Activated naive CD8-positive, alpha-beta T cell treated with anti-CD3 and anti-CD28 coated beads, Interleukin-2, amount 50 U/mL, for 16 hours (primary cell): Measurements from ENCODE around the gene SAE1.
"Not testable (repeated sequence)": the region's sequence is repeated elsewhere in the genome, so short reads cannot be mapped to it uniquely, and the experiment has no call there.

Source experiments
- DNase-seq: peaks from one replicate; pipeline ENCODE4 v3.0.0-alpha.2; 2020; ENCODE audit warnings: low read depth, low spot score

SAE1 gene

DNA sequence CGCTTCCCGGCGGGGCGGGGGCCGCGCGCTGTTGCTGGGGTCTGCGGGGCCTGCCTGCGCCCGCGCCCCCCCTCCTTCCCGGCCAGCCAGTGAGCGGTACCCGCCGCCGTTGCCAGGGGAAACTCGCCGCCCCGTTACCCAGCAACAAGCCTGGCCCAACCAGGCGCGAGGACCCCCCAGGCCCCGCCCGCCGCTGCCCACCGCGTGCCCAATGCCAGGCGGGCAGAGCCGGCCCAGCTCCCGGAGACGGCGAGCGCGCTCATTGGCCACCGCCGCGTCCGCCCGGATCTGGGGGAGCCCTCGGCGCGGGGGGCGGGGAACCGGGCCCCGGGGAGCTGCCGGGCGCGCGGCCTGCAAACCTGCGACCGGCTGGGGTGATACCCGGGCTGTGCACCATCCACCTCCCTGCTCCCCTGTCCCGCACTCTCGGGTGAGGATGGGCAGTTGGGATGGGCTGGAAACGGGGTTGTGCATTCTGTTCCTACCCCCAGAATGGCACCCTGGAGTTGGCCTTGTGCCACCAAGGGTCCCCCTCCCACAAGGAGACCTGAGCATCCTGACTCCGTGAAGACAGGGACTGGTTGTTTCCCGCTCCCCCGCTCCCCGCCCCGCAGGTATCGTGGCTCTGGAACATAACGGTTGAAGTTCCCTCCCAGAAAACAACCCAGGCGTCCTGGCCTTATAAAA lies 109.1 kb downstream of the SAE1 start:
- no peak for DNase-seq

DNA sequence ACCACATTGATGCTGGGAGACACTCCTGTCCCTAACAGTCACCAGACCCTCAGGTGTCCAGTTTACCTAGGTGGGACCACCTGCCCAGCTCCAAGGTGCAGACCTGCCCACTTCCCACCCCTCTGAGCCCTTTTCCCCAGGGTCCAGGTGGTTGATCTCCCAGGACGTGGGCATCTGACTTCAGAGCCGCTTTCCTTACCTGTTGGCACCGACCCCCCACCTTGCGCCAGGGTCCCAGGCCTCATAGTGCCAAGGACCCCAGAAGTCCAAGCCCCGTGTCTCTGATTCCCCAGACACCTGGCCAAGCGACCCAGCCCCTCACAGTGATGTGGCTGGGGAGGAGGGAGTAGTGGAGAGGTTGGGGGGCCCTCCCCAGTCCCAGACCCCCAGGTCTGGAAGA lies 109.9 kb downstream of the SAE1 start:
- DNase-seq: no peak

DNA sequence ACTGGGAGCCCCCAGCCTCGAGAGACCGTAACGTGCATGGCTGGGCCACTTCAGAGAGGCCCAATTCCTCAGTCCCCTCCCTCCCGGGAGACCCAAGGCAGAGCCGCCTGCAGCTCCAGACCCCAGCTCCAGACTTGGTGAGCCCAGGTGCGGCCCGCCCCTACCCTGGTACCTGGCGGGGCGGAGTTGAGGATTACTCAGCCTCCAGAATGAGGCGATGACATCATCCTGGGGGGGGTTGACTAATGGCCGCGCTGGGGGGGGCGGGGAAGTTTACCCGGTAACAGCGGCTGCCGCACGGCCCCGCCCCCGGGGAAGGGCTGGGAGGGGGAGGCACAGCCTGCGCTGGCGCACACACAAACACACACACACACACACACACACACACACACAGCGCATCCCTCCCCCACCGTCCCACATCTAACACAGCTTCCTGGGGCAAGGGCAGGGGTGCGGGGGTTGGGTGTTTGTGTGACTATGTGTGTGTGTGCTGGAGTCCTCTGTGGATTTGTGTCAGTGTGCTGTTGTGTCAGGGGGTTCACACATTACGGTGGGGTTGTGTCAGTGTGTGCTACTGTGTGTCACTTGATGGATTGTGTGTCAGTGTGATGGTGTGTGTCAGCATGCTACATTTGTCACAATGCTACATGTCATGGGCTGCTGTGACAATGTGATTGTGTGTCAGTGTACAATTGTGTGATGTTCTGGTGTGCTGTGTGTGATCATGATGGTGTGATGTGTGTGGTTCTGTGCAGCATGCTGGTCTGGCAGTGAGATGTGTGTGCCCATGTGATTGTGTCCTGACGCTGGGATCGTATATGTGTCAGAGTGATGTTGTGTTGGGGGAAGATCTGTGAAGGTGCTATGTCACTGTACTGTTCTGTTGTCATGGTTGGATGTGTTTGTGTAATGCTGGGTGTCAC lies 110.6 kb downstream of the SAE1 start:
- peak; percentile 72 for DNase-seq

DNA sequence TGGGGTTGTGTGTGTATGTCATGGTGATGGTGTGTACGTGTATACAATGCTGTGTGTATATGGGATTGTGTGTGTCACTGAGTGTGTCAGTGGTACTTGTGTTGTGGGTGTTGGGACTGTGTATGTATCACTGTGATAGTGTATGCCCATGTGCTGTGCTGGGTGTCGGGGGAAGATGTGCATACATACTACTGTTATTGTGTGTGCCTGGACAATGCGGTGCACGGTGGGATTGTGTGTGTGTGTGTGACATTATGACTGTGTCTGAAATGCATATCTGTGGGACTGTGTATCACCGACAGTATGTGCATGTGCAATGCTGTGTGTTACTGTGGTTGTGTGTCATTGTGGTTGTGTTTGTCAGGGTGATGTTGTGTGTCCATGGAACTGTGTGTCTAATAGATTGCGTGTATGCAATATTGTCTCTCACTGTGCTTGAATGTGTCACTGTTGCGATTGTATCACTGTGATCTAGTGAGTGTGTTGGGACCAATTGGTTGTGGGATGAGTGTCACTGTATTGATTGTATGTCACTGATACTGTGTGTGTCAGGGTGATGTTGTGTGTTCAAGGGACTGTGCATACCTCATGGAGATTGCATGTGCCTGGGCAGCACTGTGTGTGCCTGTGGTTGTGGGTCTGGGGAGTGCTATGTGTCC lies 111.4 kb downstream of the SAE1 start:
- DNase-seq: no peak

DNA sequence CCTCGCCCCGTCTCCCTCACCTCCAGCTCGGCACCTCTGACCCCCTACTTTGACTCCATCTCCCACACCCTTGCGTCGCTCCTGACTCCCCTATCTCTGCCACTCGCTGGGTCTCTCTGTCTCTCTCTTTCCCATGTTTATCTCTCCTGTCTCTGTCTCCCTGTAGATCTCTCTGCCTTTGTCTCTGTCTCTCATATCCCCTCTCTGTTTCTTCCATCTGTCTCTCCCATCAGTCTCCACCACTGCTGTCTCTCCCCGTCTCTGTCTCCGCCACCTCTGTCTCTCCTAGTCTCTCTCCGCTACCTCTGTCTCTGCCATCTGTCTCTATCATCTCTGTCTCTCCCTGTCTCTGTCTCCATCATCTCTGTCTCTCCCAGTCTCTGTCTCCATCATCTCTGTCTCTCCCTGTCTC lies 112.7 kb downstream of the SAE1 start:
- DNase-seq: no peak

DNA sequence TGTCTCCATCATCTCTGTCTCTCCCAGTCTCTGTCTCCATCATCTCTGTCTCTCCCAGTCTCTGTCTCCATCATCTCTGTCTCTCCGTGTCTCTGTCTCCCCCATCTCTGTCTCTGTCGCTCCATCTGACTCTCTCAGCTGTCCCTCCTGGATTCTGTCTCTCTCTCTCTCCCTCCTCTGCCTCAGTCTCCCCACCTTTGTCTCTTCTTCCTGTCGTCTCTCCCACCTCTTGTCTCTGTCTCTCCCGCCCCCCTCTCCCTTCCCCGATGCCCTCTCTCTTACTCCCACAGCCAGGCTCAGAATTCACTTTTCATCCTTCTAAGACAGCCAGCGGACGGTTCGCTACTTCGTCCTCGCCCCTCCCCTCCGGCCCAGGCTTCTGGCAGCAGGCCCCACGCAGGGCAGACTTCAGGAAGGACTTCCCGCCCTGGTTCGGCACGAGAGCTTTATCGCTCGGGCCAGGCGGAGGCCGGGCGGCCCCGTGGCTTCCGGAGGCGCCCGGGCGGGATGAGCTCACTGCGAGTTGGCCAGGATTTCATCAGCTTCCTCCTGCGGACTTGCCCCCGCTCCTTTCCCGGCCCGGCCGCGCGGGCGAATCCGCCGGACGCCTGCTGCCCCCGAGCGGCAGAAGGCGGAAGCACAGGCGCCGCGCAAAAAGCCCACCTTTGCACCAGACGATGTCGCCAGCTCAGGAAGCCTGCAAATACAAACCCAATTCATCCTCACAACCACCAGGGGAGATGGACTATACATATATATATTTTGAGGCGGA lies 113.3 kb downstream of the SAE1 start:
- DNase-seq: peak; percentile 85

DNA sequence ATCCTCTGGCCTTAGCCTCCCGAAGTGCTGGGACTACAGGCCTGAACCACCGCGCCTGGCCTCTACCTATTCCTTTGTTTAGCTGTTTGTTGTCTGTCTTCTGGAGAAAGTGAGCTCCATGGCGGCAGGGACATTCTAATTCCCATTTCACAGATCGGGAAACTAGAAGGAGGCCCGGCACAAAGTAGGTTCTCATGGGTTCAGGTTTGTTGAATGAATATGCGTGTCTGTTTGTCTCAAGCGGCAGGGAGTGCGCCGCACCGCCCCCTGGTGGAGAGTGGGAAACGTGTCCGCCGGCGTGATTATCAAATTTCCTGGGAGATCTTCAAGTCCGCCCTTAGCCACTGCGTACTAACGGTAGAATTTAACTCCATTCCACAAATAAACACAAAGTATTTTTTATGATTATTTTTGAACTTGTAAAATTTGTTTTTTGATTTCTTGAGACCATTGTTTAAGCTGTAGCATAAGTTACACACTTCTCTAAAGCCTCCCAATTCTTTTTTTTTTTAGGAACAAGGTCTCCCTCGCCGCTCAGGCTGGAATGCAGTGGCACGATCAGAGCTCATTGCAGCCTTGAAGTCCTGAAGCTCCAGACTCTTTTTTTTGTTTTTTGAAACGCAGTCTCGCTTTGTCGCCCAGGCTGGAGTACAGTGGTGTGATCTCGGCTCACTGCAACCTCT lies 116.8 kb downstream of the SAE1 start:
- peak; percentile 54 for DNase-seq

DNA sequence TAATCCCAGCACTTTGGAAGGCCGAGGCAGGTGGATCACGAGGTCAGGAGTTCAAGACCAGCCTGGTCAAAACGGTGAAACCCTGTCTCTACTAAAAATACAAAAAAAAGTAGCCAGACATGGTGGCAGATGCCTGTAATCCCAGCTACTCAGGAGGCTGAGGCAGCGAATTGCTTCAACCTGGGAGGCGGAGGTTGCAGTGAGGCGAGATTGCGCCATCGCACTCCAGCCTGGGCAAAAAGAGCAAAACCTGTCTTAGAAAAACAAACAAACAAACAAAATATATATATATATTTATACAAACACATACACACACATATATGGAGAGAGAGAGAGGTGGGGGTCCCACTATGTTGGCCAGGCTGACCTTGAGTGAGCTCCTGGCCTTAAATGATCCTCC lies 122.4 kb downstream of the SAE1 start:
- DNase-seq: not testable (repeated sequence)

DNA sequence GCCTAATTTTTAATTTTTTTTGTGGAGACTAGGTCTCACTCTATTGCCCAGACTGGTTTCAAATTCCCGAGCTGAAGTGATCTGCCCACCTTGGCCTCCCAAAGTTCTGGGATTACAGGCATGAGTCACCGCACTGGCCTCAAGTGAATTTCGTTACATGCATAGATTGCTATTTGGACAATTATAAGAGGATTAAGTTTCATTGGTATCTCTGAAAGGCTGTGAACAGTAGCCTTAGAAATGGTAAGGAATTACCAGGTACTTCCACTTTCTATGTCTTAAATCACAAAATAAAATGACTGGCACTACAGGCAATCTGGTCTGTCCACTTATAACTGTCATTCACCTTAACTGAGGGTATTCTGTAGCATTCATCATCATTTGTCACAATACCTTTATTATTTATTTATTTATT lies 122.8 kb downstream of the SAE1 start:
- DNase-seq: no peak

DNA sequence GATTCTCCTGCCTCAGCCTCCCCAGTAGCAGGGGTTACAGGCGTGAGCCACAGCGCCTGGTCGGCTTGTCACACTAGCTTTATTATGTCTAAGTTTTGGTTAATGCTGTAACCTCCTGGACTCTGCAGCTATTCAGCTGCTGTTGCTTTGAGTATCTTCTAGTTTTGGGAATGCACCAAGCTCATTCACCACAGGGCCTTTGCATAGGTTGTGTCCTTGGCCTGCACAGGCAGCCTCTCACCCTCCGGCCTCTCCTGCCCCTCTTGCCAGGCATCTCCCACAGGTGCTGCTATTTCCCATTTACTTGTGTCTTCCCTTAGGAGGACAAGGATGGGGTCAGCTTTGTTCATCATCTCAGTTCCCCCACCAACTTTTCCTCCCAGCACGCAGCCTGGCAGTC lies 123.3 kb downstream of the SAE1 start:
- DNase-seq: no peak

DNA sequence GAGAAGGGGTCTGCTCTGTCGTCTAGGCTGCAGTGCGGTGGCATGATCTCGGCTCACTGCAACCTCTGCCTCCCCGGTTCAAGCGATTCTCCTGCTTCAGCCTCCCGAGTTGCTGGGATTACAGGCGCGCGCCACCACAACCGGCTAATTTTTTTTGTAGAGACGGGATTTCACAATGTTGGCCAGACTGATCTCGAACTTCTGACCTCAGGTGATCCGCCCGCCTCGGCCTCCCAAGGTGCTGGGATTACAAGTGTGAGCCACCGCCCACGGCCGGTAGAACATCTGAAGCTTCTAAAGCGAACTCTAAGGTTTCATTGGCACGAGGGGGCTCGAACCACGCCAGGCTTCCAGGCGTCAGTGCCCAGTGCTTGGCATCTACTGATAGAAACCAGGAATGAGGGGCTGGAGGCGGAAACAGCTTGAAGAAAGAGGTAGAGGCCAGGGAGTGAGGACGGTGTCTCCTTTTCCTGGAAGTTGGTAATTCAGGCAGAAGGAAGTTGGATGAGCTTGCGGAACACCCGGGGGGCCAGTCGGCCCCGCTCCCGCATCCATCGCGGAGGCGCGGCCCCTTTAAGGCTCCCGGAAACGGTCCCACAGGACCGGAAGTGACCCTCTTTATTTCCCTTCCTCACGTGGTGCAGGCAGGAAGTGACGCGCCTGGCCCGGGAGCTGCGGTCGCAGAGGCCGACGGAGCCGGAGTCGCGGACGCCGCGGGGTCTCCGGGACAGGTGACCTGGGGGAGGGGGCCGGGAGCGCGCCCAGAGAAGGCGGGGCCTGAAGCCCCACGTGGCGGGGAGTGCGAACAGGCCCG lies 125.5 kb downstream of the SAE1 start, which contains the start of gene CCDC9:
Gene CCDC9 (plus strand): TSS at position 647 of the 814 bp plus-strand sequence. CDS start 1,876 bp downstream, outside the sequence.
- DNase-seq: peak; percentile 88

DNA sequence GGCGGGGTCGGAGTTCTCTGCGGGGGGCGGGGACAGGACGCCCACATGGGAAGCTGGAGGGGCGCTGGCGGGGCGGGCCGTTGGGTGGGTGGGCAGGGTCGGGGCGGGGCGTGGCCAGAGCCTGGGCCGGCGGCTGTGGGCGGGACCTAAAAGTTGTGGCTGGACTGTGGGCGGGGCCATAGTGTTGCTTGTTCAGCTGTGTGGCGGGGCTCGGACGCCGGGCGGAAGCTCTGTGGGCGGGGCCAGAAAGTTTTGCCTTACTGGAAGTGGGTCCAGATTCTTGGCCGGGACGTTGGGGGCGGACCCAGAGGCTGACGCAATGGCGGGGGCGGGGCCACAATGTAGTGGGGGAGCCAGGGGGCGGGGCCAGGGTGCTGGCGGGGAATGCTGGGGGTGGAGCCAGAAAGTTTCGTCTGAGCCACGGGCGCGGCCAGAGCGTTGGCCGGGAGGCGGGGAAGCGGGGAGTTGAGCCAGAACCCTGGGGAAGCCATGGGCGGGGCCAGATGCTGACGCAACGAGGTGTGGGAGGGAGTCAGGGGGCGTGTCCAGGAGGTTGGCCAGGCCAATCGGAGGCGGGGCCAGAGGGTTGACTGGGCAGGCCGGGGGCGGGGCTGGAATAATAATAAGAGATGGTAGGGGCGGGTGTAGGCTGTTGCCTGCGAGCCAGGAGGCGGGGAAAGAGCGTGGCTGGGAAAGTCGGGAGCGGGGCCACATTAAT lies 126.2 kb downstream of the SAE1 start:
- DNase-seq: peak; percentile 99

DNA sequence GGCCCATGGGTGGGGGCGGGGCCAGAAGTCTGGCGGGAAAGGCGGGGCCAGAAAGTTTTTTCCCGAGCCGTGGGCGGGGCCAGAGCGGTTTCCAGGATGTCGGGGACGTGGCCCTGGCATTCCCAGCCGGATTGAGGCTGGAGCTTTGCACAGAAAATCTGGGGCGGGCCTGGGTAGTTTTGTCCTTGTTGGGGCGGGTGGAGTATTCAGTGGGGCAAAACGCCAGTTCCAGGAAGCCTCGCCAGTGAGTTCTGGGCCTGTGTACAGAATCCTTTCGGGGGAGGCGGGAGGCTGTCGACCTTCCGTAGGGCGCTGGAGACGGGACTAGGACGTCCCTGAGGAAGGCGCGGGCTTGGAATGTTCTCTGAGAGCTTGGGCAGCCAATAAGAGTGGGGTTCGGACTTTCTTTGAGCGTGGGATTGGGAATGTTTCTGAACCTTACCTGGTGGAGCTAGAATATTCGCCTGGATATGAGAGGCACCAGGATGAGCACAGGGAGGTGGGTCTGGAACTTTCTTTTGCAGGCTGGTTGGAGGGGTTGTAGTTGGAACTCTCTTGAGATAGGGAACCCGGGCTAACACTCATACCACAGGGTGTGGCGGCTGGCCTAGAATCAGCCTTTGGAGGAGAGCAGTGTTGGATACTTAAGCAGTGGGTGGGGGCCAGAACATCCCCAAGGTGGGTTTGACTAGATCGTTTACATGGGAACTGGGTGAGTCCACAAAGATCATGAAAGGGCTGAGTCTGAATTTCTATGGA lies 127.0 kb downstream of the SAE1 start:
- DNase-seq: no peak

DNA sequence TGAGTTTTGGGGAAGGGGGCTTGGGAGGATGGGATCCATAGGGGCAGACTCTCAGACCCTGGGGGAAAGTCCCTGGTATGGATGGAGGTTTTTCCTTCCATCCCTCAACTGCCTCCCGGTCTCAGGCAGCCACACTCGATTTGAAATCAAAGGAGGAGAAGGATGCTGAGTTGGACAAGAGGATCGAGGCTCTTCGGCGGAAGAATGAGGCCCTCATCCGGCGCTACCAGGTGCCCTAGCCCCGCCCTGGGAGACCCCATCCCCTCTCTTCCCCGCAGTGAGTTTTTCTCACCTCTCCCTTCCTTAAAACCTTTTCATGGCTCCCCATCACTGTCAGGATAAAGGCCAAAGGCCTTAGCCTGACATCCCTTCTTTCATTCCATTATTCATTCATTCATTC lies 127.8 kb downstream of the SAE1 start:
- DNase-seq: no peak

DNA sequence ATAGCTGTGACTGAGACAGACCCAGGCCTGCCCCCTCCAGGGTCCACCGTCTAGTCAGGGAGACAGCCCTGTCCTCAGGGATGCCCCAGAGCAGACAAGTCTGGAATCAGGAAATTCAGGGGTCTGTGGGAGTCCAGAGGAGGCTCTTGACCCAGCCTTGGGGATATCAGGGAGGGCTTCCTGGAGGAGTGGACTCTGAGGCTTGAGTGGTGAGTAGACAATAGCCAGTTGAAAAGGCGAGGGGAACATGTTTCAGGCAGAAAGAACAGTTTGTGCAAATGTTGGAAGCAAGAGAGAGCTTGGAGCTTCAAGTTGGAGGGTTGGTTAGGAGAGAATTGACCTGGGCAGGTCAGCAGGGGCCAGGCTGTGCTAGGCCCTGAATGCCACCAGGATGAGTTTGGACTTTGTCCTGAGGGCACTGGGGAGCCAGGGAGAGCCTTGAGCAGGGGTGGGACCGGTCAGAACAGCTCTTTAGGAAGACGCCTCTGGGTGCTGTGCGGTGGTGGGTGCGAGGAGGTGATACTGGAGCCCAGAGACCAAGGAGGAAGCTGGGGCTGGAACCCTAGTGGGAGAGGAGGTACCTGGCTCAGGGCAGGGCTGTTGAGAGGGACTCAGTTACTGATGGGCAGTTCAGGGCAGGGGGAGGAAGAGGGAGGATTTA lies 128.4 kb downstream of the SAE1 start:
- DNase-seq: no peak
